CD4-positive, alpha-beta T cell treated with Interleukin-15 for 1 hour (primary cell): ENCODE data around the gene CARHSP1.
"Not testable (repeated sequence)": the region's sequence is repeated elsewhere in the genome, so short reads cannot be mapped to it uniquely, and the experiment has no call there.

ENCODE experiments used
- DNase-seq: peaks from one replicate; pipeline ENCODE4 v3.0.0-alpha.2; 2020

Gene CARHSP1

GRCh38 chr16:8819411-8820034, 49.3 kb downstream of the CARHSP1 start:
- no peak for DNase-seq

- DNase-seq, result no peak
Measured at GRCh38 chr16:8818504-8819270, 50.1 kb downstream of the CARHSP1 start.

- no peak for DNase-seq
Measured at GRCh38 chr16:8816967-8817655, 51.7 kb downstream of the CARHSP1 start.

- DNase-seq, result no peak
Measured at GRCh38 chr16:8814095-8814806, 54.6 kb downstream of the CARHSP1 start.

- DNase-seq, result no peak
Measured at GRCh38 chr16:8812162-8812843, 56.5 kb downstream of the CARHSP1 start.

- no peak for DNase-seq
Measured at GRCh38 chr16:8808613-8809353, 60.0 kb downstream of the CARHSP1 start.

GRCh38 chr16:8808009-8808408, 60.8 kb downstream of the CARHSP1 start:
- DNase-seq, result no peak

- DNase-seq, result no peak
Measured at GRCh38 chr16:8807189-8807588, 61.6 kb downstream of the CARHSP1 start.

GRCh38 chr16:8806272-8806983, 62.4 kb downstream of the CARHSP1 start:
- DNase-seq, result no peak

- no peak for DNase-seq
Measured at GRCh38 chr16:8804313-8804712, 64.5 kb downstream of the CARHSP1 start.

GRCh38 chr16:8803733-8804132, 65.1 kb downstream of the CARHSP1 start:
- DNase-seq, result not testable (repeated sequence)
